ENCODE results near the gene ABCA10.
"Not testable (repeated sequence)": the region's sequence is repeated elsewhere in the genome, so short reads cannot be mapped to it uniquely, and the experiment has no call there.

ABCA10 gene

DNA sequence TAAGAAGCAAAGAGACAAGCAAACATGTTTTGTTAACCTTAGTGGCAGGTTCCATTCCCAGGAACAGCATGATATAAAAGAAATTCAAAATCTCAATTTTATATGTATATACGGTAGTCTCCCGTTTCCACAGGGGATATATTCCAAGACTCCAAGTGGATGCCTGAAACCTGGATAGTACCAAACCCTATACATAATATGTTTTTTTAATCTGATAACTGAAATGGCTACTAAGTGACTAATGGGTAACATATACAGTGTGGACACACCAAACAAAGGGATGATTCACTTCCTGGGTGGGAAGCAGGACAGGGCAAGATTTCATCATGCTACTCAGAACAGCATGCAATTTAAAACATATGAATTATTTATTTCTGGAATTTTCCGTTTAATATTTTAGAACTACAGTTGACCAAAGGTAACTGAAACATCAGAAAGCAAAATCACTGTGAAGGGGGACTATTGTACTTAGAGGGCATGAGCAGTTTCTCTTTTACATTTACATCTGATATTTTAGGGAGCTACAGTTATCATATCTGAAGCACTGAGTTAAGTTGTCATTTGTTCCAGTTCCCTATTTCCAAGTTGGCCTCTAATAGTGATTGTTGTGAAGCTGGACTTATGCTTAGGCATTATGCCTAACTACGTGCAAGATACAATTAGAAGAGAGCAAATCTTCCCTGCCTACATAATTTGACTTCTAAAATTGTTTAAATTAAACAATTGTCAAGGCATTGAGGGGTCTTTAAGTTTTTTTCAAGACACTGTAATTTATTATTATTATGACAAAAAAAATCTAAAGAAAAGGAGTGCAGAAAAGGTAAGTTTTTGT lies 52.8 kb downstream of the ABCA10 start:
- peak; percentile 49 for DNase-seq (ENCODE audit: low read depth, low spot score)
- H3K27ac ChIP-seq: peak overlapping the region; percentile 91

- peak overlapping the region; percentile 91 for H3K27ac ChIP-seq
These were observed 53.4 kb downstream of the ABCA10 start for GRCh38 chr17:69175262-69175624.

GRCh38 chr17:69173118-69173517 lies 55.5 kb downstream of the ABCA10 start:
- H3K27ac ChIP-seq: no peak overlapping the region
- no peak for DNase-seq (ENCODE audit: low read depth, low spot score)

More at GRCh38 chr17:69175262-69175624, 53.4 kb downstream of the ABCA10 start:
- DNase-seq (ENCODE audit: low read depth, low spot score): no peak

GRCh38 chr17:69170377-69170776 lies 58.2 kb downstream of the ABCA10 start:
- DNase-seq (ENCODE audit: low read depth, low spot score): no peak
- H3K27ac ChIP-seq: no peak overlapping the region

- not testable (repeated sequence) for DNase-seq (ENCODE audit: low read depth, low spot score); H3K27ac ChIP-seq
These were observed 60.0 kb downstream of the ABCA10 start for GRCh38 chr17:69168642-69169041.

- DNase-seq (ENCODE audit: low read depth, low spot score): no peak
- H3K27ac ChIP-seq: no peak overlapping the region
These were observed 61.7 kb downstream of the ABCA10 start for GRCh38 chr17:69166957-69167356.

GRCh38 chr17:69164206-69164605 lies 64.4 kb downstream of the ABCA10 start:
- H3K27ac ChIP-seq: no peak overlapping the region
- no peak for DNase-seq (ENCODE audit: low read depth, low spot score)

DNA sequence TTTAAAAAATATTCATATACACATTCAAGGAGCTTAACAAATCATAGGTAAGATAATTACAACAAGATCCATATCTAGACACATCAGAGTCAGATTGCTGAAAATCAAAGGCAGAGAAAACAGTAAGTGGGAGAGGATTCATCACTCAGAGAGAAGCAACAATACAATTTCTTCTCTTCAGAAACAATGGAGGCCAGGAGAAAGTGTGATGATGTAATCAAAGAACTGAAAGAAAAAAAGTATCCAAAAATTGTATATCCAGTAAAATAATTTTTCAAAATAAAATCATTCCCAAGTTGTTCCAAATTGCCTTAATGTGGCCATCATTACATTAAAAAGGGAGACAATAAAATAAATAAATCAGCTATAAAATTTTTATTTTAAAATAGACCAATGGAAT lies 69.2 kb downstream of the ABCA10 start:
- H3K27ac ChIP-seq: no peak overlapping the region
- no peak for DNase-seq (ENCODE audit: low read depth, low spot score)

DNA sequence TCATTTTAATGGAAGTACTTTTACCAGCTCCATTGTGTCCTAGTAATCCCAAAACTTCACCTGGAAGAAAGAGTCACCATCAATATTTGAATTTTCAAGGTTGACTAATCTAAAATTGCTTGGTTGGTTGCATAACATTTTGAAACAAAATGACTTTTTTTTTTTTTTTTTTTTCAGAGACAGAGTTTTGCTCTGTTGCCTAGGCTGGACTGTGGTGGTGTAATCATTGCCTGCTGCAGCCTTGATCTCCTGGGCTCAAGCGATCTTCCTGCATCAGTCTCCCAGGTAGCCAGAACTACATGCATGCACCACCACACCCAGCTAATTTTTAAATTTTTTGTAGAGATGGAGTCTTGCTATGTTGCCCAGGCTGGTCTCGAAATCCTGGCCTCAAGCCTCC lies 74.4 kb downstream of the ABCA10 start:
- no peak for DNase-seq (ENCODE audit: low read depth, low spot score)
- H3K27ac ChIP-seq: no peak overlapping the region

DNA sequence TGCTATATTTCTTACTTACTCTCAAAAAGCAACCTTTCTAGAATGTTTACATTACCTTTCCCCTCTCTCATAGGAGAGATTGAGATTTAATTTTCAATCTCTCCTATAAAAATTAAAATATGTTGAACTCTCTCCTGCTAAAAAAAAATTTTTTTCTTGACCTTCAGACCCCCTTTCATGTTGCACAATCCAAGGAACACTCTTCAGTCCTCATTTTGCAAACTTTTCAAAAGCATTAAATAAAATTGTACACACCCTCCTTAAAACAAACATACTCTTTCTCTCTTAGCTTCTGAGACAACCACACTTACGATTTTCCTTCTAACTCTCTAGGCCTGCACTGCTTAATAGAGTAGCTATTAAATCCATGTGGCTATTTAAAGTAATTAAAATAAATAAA lies 78.3 kb downstream of the ABCA10 start:
- DNase-seq (ENCODE audit: low read depth, low spot score): no peak

GRCh38 chr17:69147460-69147859 lies 81.2 kb downstream of the ABCA10 start:
- no peak overlapping the region for H3K27ac ChIP-seq
- DNase-seq (ENCODE audit: low read depth, low spot score): no peak

More for the DNA sequence above, 78.3 kb downstream of the ABCA10 start:
- no peak overlapping the region for H3K27ac ChIP-seq

DNA sequence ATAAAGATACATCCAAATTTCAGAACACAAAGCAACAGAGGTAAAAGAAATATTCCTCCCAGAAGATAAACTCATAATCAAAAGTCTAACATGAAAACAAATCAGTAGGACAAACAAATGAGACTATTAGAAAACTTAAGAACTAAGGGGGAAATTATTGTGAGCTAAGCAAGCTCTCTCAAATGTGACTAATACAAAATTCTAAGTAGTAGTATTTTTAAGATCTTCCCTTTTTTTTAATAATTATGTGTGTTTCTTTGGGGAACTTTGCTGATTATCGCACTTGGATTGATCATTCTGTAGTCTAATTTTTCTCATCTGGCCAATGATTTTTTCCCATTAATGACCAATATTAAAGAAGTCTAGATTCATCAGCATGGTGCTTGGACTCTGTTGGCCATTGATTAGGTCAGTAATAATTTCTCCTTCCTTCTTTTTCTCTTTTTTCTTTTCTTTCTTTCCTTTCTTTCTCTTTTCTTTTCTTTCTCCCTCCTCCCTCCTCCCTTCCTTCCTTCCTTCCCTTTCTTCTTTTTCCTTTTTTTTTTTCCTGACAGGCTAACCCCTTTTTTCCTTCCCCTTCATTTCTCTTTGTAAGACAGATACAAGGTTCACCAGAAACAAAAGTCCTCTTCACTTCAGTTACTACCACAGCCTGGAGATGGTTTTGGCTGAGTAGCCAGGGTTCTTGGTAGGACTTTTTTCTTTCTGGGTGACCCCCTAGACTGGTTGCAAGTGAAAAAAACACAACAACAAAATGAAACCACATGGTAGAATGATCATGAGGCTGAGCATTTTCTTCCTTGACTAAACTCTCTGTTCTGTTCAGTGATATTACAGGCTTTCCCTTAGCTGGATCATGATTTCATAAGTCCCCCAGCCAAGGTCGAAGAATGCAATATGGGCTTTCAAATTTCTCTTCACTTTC lies 84.0 kb downstream of the ABCA10 start:
- no peak overlapping the region for H3K27ac ChIP-seq
- DNase-seq (ENCODE audit: low read depth, low spot score): no peak

DNA sequence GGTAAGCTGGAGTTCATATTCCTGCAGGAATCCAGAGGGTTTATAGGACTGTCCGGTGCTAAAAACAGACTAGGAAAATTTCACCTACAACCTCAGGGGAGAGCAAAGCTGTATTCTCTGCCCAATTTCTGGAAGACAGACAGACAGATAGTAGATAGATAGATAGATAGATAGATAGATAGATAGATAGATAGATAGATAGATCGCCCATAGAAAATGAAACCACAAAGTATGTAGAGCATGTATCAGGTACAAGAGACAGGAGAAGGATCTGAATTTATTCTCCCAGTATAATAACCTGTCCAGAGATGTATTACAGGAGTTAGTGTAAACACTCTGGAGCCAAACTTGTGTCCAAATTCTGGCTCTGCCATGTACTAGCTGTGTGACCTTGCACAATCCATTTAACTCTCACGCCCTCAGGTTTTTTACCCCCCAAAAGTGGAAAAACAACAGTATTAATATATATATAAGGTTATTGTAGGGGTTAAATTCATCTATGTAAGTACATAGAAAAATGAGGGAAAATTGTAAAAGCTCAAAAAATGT lies 84.9 kb downstream of the ABCA10 start:
- DNase-seq (ENCODE audit: low read depth, low spot score): no peak
- no peak overlapping the region for H3K27ac ChIP-seq

DNA sequence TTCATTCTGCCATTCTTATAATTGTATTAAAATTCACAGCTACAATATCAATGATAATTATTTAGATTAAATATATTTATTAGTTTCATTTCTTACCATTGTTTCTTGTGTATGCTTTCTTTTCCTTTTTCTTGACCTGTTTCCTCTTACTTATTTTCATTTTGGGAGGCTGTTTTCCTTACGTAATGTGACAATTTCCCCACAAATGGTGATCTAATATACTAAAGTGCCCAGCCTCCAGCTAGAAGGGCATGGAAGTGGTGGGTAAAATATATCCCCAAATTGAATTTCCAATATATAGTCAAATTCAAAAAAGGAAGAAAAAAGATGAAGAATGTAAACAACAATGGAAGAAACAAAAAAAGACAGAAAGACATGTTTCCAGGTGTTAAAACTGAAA lies 85.5 kb downstream of the ABCA10 start:
- no peak overlapping the region for H3K27ac ChIP-seq
- no peak for DNase-seq (ENCODE audit: low read depth, low spot score)

DNA sequence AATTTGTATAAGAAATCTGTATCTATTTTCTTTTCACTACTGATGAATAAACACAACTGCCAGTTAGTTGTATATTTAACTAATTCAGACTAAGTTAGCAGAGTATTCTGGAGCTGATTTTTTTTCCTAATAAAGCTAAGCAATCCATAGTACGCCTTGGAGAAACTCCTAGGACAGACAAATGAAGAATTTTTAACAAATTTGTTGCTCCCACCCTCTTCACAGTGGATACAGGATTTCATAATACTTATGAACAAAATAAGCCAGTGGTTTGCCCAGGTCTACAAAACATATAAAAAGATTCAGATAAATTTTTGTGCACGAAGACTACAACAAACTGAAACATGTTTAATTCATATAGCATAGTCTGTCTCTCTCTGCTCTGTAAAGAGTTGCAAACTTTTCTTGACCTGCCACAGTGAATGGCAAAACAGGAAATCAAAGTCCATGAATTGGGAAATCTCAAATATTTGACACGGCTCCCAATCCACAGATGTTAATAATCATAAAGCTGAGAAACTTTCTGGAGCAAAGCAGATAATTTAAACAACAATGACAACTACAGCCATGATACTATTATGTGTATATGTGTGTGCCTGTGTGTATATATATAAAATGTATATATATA lies 86.3 kb downstream of the ABCA10 start:
- no peak for DNase-seq (ENCODE audit: low read depth, low spot score)
- no peak overlapping the region for H3K27ac ChIP-seq

DNA sequence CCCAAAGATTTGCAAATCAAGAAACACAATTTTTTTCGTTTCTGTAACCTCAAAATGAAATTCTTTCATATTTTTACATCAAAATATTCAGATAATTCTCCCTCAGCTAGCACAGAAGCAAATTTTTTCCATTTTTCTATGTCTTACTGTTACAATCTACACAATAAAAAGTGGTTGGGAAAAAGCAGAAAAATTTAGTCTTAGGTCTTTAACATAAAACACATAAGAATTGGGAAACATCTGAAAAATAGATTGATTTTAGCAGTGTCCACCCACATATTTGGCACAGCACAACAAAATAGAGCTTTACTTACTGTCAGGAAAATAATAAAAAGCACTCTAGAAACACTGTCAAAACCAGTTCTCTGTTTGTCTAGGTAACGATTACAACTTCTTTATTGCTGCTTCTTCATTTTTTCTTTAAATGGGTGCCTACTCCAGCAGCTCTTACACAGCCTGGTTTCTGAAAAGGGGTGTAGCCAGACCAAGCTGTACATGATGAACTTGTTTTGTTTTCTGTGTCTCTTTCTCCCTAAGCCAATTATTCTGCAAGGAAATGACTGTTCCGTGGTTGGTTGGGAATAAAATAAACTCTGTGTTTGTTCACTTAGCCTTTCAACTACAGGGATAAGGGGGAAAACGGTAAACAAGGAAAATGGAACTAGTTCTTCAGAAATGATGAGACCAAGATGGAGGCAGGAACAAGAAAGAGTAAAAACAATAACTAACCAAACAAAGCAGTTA lies 87.0 kb downstream of the ABCA10 start, which contains the start of gene ABCA6:
TSS of gene ABCA6 (minus strand) at position 465 of the 744 bp plus-strand sequence. CDS start 1,192 bp downstream, outside the sequence.
- no peak for DNase-seq (ENCODE audit: low read depth, low spot score)
- H3K27ac ChIP-seq: no peak within 1 kb of the TSS

GRCh38 chr17:69134112-69134511 lies 94.5 kb downstream of the ABCA10 start:
- DNase-seq (ENCODE audit: low read depth, low spot score): no peak
- H3K27ac ChIP-seq: no peak overlapping the region

- no peak overlapping the region for H3K27ac ChIP-seq
- no peak for DNase-seq (ENCODE audit: low read depth, low spot score)
These were observed 97.9 kb downstream of the ABCA10 start for GRCh38 chr17:69130627-69131296.

GRCh38 chr17:69123626-69124025 lies 105.0 kb downstream of the ABCA10 start:
- H3K27ac ChIP-seq: no peak overlapping the region
- no peak for DNase-seq (ENCODE audit: low read depth, low spot score)

Measured in epithelial cell of prostate (primary cell).